Measurements from ENCODE around the gene KCNK1. TPM values are rescaled to one million over a fixed set of nuclear protein-coding genes. Genes with fewer than 3 reads are reported as not detected.
"Not testable (repeated sequence)": the region's sequence is repeated elsewhere in the genome, so short reads cannot be mapped to it uniquely, and the experiment has no call there.

Gene KCNK1
- total RNA-seq, 1 donor from 2014 or later = 1.1 TPM

DNA sequence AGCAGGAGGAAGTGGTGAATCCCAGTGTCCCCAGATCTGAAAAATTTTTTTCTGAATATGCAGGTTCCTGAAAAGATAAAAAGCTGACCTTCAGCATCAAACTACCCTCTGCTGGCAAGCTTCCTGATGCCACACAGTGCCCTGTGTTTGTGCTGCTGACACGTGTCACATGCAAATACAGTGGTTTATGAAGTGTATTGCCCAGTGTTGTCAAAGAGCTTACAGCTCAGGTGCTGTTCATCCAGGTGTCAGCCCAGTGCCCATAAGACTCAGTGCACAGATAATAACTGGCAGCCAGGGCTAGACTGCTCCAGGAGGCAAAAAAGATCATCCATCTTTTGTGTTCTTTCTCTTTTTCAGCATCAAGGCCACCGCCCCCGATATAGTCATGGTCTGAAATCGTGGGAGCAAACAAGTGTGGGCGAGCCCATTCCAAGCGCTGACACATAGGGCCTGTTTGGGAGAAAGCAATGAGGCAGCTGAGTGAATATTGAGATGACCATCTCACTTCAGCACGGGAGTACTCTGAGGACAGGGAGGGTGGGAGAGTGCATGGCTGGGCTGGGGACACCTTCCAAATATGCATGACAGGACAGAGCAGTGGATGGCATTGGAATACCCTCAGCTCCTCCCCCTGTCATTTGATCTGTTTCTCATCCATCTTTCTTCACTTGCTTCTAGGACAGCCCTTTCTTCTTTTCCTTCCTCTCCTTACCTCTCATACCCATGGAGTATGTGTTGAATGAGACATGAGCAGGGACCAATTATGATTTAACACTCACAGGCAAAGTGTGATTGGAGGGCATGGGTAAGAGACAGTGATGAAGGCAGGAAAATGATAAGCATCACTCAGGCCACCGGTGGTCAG lies 6.4 kb upstream of the KCNK1 start:
- peak; percentile 89 for ATAC-seq

DNA sequence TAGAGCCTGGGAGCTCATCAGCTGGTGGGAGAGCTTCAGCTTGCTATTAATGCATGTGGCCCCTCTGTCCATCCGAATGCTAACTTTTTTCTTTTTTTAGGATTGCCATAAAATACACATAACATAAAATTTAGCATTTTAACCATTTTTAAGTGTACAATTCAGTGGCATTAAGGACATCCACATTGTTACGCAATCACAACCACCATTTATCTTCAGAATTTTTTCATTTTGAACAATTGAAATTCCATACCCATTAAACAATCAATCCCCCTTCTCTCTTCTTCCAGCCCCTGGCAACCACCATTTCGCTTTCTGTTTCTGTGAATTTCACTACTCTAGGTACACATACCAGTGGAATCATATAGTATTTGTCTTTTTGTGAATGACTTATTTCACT lies 4.9 kb upstream of the KCNK1 start:
- DNase-seq (ENCODE audit: low spot score) (no peak), ATAC-seq (no peak)

More for the DNA sequence above, 6.4 kb upstream of the KCNK1 start:
- peak; percentile 60 for DNase-seq (ENCODE audit: low spot score)

DNA sequence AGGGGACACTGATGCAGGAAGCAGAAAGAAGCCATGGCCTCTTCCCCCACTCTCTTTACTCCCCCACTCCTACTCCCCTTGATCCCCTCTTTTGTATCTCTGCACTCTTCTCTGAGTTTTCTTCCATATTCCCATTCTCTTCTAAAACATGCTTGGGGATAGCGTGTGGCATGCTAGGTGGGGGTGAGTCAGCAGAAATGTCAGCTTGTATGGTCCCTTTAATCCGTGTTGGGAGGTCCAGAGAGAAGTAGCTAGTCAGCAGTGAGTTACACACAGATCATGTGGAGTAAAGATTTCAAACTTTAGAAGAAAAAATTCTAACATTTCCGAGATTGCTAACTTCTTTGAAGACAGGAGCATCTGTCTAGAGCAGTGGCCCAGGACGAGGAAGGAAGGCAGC lies 4.0 kb upstream of the KCNK1 start:
- ATAC-seq = no peak
- DNase-seq (ENCODE audit: low spot score) = no peak

DNA sequence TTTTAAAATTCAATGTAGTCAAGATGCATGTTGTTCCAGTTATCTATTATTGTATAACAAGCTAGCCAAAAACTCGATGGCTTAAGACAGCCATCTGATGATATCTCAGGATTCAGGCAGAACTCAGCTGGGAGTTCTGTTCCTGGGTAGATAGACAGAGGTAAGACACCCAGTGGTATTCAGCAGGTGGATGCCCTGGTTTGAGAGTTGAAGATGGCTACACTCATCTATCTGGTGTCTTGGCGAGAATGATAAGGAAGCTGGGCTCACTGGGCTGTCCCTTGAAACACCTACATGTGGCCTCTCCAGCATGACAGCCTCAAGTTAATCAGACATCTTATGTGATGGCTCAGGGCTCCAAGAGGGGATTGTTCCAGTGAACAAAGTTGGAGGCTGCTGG lies 3.3 kb upstream of the KCNK1 start:
- DNase-seq (ENCODE audit: low spot score) (no peak), ATAC-seq (no peak)

DNA sequence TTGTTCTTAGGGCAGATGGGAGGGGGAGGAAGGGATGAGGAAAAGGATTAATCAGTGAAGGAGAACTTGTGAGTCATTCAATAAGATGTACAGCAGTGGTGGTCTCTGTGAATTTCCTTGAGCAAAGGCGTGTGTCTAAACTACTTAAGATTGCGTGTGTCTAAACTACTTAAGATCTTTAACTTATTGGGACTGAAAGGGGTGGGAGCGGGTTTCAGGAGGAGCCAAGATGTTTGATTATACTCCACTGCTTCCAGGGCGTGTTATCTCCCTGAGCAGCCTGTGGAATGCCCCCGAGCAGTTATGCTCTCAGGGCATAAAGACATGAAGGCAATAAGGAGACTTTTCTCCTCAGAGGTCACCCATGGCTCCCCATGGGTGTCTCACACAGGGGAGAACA lies 2.5 kb upstream of the KCNK1 start:
- not testable (repeated sequence) for DNase-seq (ENCODE audit: low spot score)

DNA sequence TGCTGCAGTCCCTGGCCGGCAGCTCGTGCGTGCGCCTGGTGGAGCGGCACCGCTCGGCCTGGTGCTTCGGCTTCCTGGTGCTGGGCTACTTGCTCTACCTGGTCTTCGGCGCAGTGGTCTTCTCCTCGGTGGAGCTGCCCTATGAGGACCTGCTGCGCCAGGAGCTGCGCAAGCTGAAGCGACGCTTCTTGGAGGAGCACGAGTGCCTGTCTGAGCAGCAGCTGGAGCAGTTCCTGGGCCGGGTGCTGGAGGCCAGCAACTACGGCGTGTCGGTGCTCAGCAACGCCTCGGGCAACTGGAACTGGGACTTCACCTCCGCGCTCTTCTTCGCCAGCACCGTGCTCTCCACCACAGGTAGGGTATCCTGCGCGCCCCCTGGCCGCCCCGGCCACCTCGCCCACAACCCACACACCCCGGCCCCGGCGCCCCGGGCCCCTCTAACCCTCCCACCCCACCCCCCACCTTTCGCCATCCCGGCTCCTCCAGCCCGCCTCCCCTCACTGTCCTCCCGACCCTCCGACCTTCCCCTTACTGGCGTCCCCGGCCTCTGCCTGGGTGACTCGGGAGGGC lies 352 bp downstream of the KCNK1 start:
- DNase-seq (ENCODE audit: low spot score) (peak; percentile 50), ATAC-seq (peak; percentile 67)

More for the DNA sequence above, 2.5 kb upstream of the KCNK1 start:
- ATAC-seq = not testable (repeated sequence)

DNA sequence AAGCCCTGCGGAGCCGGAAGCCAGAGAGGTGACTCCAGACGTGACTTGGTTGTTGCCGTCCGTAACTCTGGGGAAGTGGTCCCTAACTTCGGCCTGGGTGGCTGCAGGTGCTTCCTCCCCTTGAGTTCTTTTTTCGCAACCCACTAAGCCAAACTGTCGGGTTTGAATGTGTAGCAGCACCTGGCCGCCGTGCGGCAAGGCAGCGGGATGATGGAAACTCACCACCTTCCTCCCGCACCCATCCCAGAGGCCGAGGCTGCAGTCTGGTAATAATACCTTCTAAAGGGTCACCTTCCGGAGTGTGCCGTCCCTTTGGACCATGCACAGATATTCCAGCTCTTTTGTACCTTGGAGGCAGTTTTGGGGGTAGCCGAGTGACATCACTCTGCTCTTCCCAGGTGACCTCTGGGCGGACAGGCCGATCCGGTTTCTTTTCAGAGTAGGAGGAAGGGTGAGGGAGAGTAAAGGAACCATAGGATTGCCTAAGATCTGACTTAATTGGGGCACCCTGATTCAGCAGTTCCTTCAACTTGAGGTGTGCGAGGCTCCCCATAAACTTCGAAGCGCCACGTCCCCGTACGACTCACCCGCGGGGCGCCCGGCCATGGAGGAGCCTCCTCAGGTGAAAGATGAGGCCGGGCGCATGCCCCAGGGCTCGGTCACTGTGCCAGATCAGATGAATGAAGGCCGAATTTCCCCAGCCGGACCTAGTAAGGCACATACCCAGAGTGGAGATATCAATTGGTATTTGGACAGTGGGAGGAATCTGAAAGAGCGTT lies 1.0 kb downstream of the KCNK1 start:
- ATAC-seq (peak; percentile 59), DNase-seq (ENCODE audit: low spot score) (peak; percentile 49)

DNA sequence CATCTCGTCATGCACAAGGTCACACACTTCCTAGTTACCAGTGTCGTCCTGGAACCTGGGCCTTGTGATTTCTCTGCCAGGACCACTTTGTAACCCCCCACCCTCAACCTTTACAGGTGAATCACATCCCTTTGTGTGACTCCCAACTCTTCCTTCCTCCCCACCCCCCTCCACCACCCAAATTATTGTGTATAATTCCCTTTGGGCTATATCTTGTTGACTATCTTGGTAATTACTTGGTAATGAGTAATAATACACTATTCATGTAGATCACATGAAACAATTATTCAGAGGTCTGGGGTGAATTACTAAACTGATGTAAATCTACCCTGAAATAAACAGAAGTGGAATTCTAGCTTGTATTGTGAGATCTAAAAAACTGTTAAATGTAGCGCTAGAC lies 1.7 kb downstream of the KCNK1 start:
- ATAC-seq = no peak
- no peak for DNase-seq (ENCODE audit: low spot score)

DNA sequence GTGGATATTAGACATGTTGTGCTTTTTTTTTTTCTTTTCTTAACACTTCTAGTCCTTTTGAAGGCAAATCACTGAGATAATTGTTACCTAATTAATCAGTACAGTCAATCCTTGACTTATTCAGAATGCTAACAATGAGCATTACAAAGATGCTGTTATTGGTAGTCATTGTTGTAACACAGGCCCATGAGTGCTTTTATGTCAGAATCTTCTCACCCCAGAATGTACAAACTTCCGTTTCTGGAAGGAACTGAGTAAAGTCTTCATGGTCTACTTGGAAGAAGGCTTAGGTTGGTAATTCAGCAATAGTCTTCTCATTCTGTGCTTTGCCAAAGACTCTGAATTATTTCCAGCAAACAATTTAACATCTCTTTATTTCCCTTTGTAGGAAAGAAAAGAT lies 3.1 kb downstream of the KCNK1 start:
- ATAC-seq = no peak

DNA sequence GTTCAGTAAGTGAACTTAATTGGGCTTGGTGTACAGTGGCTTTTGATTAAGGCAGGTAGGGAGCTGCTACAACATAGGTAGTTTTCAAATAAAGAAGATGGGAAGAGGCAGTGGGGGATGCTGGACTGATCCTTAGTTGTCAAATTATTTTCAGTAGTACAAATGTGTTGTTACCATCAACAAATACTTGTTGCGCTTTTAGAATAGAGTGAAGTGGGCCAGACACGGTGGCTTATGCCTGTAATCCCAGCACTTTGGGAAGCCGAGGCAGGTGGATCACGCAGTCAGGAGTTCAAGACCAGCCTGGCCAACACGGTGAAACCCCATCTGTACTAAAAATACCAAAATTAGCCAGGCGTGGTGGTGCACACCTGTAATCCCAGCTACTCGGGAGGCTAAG lies 5.5 kb downstream of the KCNK1 start:
- DNase-seq (ENCODE audit: low spot score); ATAC-seq: not testable (repeated sequence)

More for the DNA sequence above, 3.1 kb downstream of the KCNK1 start:
- DNase-seq (ENCODE audit: low spot score) = no peak

DNA sequence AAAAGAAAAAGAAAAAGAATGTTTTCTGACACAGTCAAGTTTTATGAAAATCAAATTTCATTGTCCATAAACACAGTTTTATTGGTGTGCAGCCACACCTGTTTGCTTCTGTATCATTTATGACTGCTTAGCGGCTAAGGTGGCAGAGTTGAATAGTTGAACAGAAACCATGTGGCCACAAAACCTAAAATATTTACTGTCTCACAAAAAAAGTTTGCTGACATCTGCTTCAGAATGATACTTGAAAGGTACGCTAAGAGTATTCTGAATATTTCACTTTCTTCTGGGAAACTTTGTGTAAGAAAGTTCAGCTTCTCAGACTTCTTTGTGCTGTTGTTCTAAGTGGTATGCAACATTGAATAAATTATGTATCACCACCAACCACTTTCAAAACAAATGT lies 6.2 kb downstream of the KCNK1 start:
- ATAC-seq = no peak
- no peak for DNase-seq (ENCODE audit: low spot score)

DNA sequence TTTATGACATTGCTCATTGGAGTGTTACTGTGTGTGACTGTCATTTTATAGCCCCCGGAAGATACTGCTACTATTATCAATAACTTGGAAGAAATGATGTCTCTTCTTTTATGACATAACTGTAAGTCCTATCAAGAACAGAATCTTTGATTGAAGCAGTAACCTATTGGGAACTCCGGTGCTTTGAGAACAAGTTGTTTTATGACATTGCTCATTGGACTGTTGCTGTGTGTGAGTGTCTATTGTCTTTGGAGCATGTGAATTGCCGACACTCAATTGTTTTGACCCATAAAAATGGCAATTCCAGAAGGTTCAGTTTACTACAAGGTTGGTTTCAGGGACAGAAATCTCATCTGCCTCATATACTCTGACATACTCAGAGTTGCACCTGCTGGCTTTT lies 8.0 kb downstream of the KCNK1 start:
- no peak for ATAC-seq
- DNase-seq (ENCODE audit: low spot score) = no peak

DNA sequence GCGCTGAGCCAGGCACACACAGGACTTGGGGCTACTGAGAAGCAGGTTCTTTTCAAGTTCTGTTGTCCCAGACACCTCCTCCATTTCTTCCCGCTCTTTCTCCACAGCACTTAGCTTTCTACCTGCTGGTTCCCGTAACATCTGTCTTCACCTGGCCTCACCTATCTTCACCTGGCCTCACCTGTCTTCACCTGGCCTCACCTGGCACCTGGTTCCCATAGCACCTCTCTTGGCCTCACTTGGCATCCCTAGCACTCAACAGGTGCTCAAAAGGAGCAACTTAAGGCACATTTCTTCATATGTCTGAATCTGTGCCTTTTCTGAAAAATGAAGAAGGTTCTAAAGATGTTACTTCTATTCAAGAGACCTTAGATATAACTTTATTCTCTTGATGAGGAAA lies 10.4 kb downstream of the KCNK1 start:
- no peak for DNase-seq (ENCODE audit: low spot score)

DNA sequence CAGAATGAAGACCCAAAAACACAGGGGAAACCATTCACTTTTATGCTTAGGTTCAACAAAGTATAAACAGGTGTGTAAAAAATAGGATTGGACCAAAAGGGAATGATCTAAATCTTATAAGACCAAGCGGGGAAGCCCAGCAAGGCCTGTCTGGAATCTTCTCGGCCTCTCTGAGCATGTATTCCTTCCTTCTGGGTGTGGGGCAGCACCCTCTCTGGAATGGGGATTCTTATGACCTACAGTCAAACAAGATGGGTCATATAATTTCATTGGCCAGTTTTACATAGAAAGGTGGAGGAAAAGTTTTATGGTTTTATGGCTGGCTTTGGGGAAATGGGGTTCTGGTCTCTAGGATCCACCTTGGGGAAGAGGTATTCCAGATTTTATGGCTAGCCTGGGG lies 11.2 kb downstream of the KCNK1 start:
- no peak for ATAC-seq
- DNase-seq (ENCODE audit: low spot score) = no peak

More for the DNA sequence above, 10.4 kb downstream of the KCNK1 start:
- no peak for ATAC-seq

DNA sequence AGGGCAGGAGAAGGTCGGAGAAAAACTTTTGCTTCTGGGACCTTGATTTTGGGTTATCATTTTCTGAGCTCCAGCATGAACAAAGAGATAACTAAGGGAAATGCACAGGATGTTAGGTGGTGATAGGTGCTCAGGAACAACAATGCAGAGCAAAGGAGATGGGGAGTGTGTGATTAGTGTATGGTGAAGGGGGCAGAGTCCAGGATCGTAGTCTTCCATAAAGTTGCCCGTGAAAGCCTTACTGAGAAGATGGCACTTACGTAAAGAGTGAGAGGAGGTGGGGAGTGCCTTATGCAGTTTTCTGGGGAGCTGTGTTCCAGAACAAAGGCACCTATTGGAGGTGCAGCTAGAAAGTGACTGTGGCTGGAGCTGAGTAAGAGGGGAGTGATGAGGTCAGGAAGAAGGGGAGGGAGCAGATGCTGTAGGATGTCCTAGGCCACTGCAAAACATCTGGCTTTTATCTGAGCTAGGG lies 11.6 kb downstream of the KCNK1 start:
- DNase-seq (ENCODE audit: low spot score) = no peak
- no peak for ATAC-seq

DNA sequence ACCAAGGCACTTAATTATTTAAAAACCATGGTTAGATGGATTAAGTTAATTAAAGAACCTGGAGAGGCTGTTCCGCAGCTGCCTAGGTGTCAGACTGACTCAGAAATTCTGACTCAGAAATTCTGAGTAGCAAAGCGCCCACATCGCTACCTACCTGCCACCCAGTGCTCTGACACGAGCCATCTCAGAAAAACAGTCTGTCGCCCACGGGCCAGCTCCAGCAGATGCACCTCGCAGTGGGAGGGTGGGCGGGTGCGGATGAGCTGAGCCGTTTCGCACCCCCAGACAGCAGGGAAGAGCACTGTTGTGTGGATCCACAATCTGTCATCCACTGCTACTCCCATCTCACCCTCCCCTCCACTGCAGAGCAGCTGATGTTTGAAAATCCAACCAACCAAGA lies 13.5 kb downstream of the KCNK1 start:
- DNase-seq (ENCODE audit: low spot score) (no peak), ATAC-seq (no peak)

DNA sequence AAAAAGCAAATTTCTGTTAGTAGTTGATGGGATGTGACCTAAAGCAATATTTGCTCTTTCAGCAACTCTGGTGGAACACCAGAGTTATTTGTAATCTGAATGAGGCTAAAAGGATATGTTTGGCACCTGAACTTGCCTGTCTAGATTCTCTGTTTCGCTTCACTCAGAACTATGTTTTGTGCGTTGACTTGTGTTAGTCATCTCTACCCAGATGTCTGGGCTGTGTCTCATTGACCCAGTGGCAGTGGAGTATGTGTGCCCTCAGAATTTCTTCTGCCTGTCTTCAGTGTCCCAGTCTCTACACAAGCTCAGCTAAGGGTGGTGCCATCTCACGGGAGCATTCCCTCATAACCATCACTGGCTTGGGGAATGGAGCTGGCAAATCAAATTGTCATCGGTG lies 13.9 kb downstream of the KCNK1 start:
- DNase-seq (ENCODE audit: low spot score) (no peak), ATAC-seq (no peak)

DNA sequence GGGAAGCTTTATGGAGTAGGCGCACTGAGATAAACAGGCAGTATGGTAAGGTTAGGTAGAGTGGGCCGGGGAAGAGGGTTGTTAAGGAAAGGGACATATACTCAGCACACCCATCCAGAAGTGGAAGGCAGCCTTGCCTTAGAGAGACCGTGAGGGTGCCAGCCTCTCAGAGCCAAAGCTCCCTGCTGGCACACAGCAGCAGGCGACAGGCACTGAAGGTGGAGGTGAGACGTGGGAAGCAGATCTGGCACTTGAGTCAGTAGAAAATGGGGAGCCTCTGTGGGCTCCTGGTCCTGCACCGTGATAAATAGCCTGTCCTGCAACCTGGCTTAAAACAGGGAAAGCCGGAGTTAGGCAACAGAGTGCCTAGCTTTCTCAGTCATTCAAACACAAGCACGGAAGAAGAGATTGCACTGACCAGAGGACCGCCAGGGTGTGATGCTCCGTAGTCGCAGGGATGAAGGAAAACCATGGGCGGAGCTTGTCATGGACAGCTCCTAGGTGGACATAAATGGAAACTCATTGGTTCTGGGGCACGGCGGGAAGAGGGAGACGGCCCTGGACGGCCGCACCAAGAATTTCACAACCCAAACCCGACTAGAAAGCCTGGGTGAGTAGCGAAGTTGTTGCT lies 15.5 kb downstream of the KCNK1 start:
- DNase-seq (ENCODE audit: low spot score) (no peak), ATAC-seq (no peak)

DNA sequence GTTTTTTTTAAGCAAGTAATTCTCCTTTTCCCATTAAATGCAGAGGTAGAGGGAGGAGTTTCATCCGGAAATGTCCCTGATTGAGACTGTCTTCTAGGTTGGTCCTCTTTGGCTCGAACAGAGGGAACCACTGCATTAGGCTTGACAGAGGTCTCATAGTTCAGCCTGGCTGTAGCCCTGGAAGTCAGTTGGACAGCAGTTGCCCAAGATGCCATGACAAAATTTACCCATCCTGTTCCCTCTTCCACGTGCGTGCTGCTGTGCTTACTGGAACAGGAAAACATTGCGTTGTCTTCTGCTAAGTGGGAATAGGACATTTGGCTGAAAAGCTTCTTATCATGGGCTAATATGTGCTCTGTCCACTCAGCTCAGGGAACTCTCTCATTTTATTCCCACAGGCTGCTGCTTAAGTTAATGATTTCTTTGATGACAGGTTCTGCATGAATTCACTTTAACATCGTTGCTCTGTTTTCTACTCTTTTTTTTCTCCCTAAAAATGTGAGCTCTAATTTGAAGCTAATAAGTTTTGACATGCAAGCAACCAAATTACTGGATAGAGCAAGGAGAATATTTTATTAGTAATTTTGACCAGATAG lies 18.0 kb downstream of the KCNK1 start:
- DNase-seq (ENCODE audit: low spot score) = no peak
- no peak for ATAC-seq

DNA sequence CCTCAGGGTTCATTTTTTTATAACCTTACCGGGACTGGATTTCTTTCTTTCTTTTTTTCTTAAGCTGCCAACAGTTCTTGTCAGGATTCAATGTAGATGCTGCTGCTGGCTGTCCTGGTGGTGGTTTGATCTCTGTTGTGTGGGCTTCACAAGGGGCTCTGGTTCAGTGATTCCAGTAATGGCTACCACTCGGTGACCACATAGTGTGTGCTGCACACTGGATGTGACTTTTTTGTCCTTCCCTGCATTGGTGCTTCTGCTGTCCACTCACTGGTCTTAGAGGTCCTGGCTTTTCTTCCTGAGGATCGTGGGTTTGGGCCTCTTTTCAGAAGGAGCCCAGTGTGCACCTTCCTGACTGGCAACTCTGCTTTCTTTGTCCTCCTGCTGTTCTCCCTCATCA lies 18.5 kb downstream of the KCNK1 start:
- ATAC-seq (no peak), DNase-seq (ENCODE audit: low spot score) (no peak)

Measured in left lobe of liver (tissue), 2 donors.